ENCODE data around the gene CD99.
"Not testable (repeated sequence)": the region's sequence is repeated elsewhere in the genome, so short reads cannot be mapped to it uniquely, and the experiment has no call there.

CD99 gene

DNA sequence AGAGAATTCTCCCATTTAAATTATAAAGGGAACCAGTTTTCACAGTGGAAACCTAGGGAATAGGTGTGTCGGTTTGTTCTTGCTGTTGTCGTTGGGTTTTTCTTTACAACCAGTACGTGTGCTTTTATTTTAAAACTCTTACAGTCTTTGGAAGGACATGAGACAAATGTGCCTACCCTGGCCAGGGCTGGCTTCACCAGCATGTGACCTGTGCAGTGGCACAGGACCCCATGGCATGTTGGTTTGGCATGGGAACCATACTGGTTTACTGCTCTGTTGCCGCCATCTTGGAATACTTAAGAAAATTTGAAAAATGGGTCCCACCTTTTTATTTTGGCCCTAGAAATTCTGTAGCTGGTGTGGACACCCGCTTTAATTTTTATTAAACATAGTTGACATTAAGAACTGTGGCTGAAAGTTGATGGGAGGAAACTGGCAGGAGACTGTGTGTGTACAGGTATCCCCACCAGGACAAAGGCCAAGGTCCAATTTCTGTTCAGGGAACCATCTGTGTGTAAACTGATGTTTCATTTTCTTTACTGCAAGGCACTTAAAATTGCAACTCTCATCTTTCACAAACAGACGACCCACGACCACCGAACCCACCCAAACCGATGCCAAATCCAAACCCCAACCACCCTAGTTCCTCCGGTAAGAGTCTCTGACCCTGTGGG is 28.8 kb downstream of the CD99 start:
- no peak for DNase-seq (ENCODE audit: low read depth in 2 of 2, low spot score in 1 of 2)

DNA sequence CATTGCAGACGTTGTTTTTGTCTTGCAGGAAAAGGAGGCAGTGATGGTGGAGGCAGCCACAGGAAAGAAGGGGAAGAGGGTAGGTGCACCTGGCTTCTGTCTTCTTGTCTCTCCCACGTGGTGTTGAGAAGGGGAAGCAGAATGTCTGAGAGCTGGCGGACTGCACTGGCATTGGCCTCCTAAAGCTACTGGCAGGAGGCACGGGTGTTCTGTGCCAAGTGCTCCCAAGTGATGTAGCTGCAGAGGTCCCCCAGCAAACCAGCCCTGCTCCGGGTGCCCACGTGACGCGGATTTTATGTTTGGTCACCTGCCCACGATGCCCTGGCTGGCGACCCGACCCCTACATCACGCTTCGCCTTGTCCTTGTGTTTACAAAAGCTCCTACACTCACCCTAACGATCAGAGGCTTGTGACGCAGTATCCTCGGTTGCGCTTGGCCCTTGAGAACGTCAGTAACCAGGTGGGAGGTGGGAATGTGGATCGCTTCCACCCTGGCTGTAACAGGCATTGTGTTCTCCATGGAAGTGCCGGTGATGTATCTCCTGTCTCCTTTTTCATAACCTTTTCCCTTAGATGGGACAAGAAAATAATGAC is 32.3 kb downstream of the CD99 start:
- no peak for DNase-seq (ENCODE audit: low read depth in 2 of 2, low spot score in 1 of 2)

DNA sequence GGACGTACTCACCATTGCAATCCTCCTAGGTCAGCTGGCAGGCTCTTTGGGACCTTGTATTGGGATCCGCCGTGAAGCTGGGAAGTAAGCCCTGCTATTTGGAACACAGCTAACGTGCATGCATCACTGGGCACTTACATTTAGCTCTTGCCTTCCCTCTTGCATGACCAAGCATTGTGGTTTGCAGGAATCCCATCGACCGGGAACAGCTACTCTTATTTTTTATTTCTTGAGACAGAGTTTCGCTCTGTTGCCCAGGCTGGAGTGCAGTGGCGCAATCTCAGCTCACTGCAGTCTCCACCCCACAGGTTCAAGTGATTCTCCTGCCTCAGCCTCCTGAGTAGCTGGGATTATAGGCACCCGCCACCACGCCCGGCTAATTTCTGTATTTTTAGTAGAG is 36.2 kb downstream of the CD99 start:
- DNase-seq (ENCODE audit: low read depth in 2 of 2, low spot score in 1 of 2) = not testable (repeated sequence)

DNA sequence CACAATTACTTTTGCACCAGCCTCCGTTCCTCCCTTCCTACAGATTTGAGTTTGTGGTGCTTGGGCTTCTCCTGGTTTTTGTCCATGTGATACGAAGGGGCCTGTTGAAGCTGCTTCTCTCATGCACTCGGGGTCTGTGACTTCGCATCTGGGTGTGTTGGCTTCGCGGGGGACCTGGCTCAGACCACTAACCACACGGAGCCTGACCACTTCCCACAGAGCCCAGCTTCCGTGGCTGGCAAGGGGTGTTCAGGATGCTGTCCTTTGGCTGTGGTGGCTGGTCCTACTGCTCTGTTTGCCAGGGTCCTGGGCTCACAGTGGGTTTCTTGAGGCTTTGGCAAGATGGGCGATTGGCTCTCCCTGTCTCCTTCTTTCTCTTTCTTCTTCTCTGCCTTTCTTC is 41.0 kb downstream of the CD99 start:
- no peak for DNase-seq (ENCODE audit: low read depth in 2 of 2, low spot score in 1 of 2)

DNA sequence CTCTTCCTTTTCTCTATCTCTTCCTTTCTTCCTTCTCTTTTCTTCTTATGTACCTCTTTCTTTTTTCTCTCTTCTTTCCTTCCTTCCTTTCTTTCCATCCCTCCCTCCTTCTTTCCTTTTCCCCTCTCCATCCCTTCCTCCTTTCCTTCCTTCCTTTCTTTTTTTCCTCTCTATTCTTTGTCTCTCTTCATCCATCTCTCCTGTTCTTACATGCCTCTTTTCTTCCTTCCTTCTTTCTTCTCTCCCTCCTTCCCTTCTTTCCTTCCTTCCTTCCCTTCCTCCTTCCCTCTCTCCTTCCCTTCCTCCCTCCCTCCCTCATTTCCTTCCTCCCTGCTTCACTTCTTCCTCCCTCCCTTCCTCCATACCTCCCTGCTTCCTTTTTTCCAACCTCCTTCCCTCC is 41.6 kb downstream of the CD99 start:
- DNase-seq (ENCODE audit: low read depth in 2 of 2, low spot score in 1 of 2) = no peak

DNA sequence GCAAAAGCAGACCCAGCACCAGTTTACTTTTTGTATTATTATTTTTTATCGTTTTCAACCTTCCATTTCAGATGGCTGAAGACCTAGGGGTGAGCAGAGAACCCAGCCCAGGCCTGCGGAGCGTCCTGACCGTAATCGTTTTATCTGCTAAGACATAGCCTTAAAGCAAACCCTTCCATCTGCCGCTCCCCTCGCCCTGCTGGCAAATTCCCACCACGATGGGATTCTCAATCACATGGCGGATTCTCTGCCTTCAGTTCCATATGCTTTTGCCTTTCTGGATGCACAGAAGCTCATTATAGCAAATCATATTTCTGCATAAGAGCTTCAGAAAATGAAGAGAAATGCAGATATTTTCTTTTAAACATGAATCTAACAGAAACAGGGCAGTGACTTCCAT is 42.2 kb downstream of the CD99 start:
- no peak for DNase-seq (ENCODE audit: low read depth in 2 of 2, low spot score in 1 of 2)

DNA sequence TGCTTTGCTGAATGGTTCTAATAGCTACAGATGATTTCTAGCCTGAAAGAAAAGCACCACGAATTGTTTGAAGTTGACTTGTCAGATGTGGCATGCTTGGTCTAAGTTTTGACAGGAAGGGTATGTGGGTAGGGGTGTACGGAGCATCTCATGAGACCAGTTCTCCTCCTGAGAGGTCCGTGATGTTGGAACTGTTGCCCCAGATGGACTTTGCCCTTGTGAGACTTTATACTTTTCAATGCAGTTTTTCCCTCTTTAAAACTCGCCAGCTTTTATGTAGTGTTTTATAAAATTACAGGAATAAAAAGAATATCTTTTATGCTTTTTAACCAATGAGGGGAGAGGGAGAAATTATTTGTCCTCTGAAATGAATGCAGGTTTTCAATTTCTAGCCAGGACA is 44.2 kb downstream of the CD99 start:
- no peak for DNase-seq (ENCODE audit: low read depth in 2 of 2, low spot score in 1 of 2)

DNA sequence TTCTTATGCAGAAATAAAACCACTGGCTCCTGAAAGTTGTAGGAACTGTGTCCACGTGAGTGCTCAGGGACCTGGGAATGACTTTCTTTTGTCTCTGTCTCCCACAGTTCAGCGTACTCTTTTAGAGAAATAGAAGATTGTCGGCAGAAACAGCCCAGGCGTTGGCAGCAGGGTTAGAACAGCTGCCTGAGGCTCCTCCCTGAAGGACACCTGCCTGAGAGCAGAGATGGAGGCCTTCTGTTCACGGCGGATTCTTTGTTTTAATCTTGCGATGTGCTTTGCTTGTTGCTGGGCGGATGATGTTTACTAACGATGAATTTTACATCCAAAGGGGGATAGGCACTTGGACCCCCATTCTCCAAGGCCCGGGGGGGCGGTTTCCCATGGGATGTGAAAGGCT is 49.6 kb downstream of the CD99 start:
- DNase-seq (ENCODE audit: low read depth in 2 of 2, low spot score in 1 of 2) = no peak

DNA sequence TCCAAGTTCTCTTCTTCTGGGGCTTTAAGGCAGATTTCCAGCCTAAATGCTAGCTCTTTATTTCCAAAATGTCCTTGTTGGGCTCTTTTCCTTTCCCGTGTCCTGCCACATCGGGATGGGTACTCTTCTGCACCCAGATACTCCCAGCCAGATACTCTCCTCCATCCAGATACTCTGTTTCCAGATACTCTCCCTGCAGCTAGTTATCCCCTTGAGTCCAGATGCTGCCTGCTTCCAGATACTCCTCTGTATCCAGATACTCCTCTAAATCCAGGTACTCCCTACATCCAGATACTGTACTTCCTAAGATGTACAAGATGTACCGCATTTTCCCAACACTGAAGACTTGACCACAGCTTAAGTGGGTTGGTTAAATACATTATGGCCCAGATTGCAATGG is 50.3 kb downstream of the CD99 start:
- no peak for DNase-seq (ENCODE audit: low read depth in 2 of 2, low spot score in 1 of 2)

DNA sequence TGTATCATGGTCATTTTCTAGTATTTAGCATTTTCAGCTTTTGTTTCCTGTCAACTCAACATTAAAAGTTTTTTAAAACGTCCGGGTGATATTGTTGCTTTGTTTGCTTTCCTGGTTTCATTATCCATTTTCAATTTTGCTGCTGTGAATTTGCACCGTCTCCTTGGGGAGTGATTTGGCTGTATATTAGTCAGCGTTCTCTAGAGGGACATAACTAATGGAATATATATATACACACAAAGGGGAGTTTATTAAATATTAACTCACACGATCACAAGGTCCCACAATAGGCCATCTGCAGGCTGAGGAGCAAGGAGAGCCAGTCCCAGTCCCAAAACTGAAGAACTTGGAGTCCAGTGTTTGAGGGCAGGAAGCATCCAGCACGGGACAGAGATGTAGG is 55.2 kb downstream of the CD99 start:
- not testable (repeated sequence) for DNase-seq (ENCODE audit: low read depth in 2 of 2, low spot score in 1 of 2)

DNA sequence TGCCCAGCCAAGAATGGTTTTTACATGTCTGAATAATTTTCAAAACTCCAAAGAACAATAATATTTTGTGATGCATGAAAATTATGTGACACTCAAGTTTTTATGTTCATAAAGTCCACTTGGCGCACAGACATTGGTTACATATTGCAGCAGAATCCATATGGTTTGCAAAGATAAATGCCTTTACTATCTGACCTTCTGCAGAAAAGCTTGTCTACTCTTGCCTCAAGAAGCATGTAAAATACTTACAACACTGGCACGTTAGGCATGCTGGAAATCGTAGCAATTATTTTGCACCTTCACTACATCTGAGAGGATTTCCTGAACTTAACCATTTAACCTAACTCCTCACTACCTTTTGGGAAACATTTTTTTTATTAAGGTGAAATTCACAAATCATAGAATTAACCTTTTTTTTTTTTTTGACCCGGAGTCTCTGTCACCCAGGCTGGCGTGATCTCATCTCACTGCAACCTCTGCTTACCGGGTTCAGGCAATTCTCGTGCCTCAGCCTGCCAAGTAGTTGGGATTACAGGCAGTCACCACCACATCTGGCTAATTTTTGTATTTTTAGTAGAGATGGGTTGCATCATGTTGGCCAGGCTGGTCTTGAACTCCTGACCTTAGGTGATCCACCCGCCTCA is 57.2 kb downstream of the CD99 start:
- no peak for DNase-seq (ENCODE audit: low read depth in 2 of 2, low spot score in 1 of 2)

DNA sequence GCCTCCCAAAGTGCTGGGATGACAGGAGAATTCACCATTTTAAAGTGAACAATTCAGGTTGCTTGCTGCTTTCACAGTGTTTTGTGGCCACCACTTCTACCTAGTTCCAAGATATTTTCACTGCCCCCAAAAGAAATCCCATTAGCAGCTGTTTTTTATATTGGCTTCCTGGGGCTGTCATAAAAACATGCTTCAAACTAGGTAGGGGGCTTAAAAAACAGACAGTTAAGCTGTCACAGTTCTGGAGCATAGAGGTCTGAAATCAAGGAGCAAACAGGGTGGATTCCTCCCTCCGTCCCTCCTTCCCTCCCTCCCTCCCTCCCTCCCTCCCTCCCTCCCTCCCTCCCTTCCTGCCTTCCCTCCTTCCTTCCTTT is 57.7 kb downstream of the CD99 start:
- DNase-seq (ENCODE audit: low read depth in 2 of 2, low spot score in 1 of 2) = no peak

DNA sequence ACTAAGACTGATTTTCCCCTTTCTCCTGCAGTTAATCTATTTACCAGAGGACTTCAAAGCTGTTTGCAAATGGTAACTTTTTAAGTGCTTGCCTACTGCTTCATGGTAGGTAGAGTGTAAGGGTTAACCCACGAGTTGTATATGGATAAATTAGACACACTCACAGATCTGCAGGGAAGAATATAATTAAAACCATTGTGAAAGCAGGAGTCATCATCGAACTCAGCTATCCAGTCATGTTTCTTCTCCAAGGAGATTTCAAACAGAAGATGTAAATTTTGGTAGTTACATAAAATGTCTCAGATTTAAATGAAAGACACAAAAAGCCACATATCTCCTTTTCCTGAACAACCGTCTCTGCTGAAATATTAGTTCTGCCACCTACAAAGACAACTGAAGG is 60.2 kb downstream of the CD99 start:
- no peak for DNase-seq (ENCODE audit: low read depth in 2 of 2, low spot score in 1 of 2)

DNA sequence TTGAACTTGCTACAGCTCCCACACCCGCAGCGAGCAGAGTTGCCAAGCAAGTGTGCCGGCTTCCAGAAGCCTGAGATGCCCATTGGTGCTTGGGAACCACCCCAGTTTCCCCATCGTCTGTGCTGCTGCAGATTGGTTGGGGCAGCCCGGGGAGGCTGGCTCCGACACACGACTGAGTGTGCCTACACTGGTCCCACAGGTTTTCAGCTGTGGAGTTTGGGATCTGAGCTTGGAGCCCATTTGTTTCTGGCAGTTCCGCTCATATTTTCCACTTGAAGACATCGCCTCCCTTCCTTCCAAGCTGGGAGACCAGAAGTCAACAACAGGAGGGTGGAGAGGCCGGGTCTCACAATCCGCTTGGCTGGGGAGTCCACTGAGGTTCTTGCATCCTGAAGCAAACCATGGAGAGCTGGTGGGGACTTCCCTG is 60.8 kb downstream of the CD99 start, which contains the start of gene XG:
Gene XG (plus strand): TSS at position 167 of the 427 bp plus-strand sequence. CDS start 235 bp downstream, at position 402.
- DNase-seq (ENCODE audit: low read depth in 2 of 2, low spot score in 1 of 2) = not testable (repeated sequence)

DNA sequence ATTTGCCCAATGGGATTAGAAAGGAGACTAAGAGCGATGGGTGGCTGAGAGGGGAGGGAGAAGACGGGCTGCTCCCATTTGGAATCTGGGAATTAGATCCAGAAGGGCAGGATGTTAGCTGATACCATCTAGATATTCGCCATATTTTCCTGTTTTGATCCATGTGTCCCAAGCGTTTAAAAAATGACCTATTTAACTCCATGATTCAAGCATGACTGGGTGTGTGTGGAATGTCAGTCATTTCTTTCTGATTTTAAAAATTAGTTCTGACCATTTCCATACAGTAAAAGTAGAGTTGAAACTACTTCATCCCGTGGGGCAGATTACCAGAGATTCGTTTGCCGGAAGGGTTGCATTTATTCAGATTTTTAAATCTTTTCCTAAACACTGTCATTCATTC is 61.3 kb downstream of the CD99 start:
- not testable (repeated sequence) for DNase-seq (ENCODE audit: low read depth in 2 of 2, low spot score in 1 of 2)

DNA sequence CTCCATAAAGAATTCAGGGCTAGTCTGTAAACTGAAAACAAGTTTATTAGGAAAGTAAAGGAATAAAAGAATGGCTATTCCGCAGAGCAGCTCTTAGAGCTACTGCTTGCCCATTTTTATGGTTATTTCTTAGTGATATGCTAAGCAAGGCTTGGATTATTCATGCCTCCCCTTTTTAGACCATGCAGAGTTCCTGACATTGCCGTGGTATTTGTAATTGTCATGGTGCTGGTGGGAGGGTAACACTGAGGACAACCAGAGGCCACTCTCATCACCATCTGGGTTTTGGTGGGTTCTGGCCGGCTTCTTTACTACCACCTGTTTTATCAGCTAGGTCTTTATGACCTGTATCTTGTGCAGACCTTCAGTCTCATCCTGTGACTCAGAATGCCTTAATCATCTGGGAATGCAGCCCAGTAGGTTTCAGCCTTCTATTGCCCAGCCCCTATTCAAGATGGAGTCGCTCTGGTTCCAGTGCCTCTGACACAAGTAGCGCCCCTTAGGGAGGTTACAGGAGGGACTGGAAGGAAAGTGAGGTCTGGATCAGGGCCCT is 64.1 kb downstream of the CD99 start:
- DNase-seq (ENCODE audit: low read depth in 2 of 2, low spot score in 1 of 2) = not testable (repeated sequence)

DNA sequence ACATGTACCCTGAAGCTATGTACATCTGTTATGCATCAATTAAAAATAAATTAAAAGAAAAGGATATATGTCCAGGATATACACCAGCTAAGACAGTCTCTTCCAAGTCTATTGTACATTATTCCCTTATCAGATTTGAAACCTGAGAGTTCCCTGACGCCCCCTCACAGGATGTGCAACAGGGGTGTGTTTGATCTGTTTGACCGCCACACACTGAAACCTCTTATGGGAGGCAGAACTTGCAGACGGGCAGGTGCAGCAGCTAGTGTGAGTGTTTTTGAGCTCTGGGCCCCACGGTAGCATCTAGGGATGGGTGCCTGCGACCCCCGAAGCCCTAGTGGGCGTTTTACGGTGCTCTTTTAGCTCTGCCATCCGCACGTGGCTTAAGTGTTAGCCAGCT is 65.5 kb downstream of the CD99 start:
- DNase-seq (ENCODE audit: low read depth in 2 of 2, low spot score in 1 of 2) = no peak

DNA sequence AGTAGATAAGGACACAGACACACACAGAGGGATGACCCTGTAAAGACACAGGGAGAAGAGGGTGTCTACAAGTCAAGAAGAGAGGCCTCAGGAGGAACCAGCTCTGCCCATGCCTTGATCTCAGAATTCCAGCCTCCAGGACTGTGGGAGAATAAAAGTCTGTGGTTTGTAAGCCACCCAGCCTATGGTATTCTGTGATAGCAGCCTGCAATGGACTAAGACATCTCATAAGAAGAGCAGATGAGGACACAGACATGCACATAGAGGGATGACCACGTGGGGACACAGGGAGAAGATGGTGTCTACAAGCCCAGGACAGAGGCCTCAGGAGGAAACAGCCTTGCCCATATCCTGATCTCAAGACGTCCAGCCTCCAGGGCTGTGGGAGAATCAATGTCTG is 70.2 kb downstream of the CD99 start:
- no peak for DNase-seq (ENCODE audit: low read depth in 2 of 2, low spot score in 1 of 2)

DNA sequence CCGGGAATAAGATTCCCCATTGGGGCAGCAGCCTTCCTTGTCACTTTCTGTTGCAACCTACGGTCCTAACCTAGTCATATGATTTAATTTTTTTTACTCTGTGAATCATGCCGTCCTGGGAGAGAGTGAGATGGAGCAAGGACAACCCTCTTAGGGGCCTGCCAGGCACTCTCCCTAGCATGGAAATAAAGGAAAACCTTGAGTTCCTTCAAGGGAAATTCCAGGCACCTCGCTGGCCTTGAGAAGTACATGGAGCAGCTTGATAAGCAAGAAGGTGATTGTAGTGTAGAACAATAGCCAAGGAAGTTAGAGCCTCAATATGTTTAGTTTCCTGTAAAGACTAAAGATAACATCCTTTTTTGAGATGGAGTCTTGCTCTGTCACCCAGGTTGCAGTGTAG is 71.6 kb downstream of the CD99 start:
- DNase-seq (ENCODE audit: low read depth in 2 of 2, low spot score in 1 of 2) = not testable (repeated sequence)

DNA sequence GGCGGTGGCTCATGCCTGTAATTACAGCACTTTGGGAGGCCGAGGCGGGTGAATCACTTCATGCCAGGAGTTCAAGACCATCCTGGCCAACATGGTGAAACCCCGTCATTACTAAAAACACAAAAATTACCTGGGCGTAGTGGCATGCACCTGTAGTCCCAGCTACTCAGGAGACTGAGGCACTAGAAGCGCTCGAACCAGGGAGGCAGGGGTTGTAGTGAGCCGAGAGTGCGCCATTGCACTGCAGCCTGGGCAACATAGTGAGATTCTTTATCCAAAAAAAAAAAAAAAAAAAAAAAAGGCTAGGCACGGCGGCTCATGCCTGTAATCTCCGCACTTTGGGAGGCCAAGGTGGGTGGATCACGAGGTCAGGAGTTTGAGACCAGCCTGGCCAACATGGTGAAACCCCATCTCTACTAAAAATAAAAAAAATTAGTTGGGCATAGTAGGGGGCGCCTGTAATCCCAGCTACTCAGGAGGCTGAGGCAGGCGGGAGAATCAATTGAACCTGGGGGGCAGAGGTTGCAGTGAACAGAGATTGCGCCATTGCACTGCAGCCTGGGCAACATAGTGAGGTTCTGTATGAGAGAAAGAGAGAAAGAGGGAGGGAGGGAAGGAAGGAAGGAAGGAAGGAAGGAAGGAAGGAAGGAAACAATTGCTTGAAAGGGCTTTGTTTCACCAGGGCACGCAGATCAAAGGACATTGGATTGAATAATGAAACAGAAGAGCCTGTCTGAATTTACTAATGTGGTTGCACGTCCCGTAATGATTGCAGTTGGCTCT is 73.9 kb downstream of the CD99 start:
- DNase-seq (ENCODE audit: low read depth in 2 of 2, low spot score in 1 of 2) = not testable (repeated sequence)

DNA sequence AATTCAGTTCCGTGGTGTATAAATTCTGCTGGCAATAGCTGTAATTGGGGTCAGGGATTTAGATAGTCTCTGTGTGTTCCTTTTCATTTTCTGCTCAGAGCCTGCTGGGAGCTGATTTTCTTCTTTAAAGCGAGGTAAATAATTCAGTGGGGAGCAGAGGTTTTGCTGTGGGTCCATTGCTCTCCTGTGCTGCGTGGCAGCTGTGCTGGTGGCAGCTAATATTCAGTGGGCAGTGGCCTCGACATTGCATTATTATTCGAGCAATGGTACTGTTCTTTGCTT is 74.4 kb downstream of the CD99 start:
- DNase-seq (ENCODE audit: low read depth in 2 of 2, low spot score in 1 of 2) = no peak

DNA sequence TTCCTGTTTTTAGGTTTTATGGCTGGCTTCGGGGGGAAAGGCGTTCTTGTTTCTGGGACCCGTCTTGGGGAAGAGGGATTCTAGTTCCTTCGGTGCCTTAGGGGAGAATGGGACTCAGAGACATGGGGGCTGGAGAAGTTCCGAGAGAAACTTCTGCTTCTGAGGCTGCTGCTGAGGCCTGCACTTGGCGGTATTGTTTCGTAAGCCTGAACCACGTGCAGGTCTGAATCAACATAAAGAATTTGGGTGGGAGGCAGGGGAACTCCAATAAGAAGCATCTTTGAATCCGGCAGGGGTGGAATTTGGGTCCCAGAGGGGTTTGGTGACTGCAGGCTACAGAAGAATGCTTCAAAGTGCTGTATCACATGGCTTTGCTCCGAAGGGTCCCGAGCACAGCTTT is 75.8 kb downstream of the CD99 start:
- no peak for DNase-seq (ENCODE audit: low read depth in 2 of 2, low spot score in 1 of 2)
